GM23338 (cell line): ENCODE results near the gene GALNT5.

Source experiments
- CTCF ChIP-seq, 2 experiments: fragments of 200-600 bp in 1 of 2; sonication (generic) in 1 of 2; conservative IDR thresholded peaks; 2 replicates each; pipeline versions ENCODE4 v1.5.1 to v1.6.1; 2016 to 2017; ENCODE audit warnings: antibody characterized with exemption in 2 of 2, low read depth in 2 of 2, mild to moderate bottlenecking in 2 of 2, moderate library complexity in 1 of 2
- EZH2phosphoT487 ChIP-seq: fragments of 200-600 bp; sonication (generic); IDR thresholded peaks from one replicate; pipeline ENCODE4 v1.8.1; 2018; ENCODE audit warnings: antibody characterized with exemption; ENCODE audit not compliant: unreplicated experiment
- REST ChIP-seq: IDR thresholded peaks from one replicate; pipeline ENCODE4 v1.6.1; 2018; ENCODE audit warnings: antibody characterized with exemption; ENCODE audit not compliant: unreplicated experiment

- no peak for TF ChIP-seq CTCF (conservative IDR thresholded peaks at IDR 0.05; ENCODE audit: low read depth in 2 of 2)
- no peak for TF ChIP-seq REST
- no peak for TF ChIP-seq EZH2phosphoT487
These were observed 61.4 kb downstream of the GALNT5 start for GRCh38 chr2:157318884-157319283.
